OCI-LY1 (cell line): Measurements from ENCODE around the gene NBEAL1.

Source experiments
- EZH2 ChIP-seq: fragments of 200-600 bp; sonication (generic), shearing (Covaris generic); IDR thresholded peaks from 2 replicates; pipeline ENCODE4 v1.8.0; 2017; ENCODE audit warnings: borderline replicate concordance, mixed run types, mild to moderate bottlenecking, antibody characterized with exemption, low read length, moderate library complexity, mixed read lengths
- TF ChIP-seq, protein P1 (sequence below): fragments of 200-600 bp; sonication (generic), shearing (Covaris generic); IDR thresholded peaks from 2 replicates; pipeline ENCODE4 v1.5.1; 2017; ENCODE audit warnings: mild to moderate bottlenecking, antibody characterized with exemption, low read length, moderate library complexity, mixed read lengths

DNA sequence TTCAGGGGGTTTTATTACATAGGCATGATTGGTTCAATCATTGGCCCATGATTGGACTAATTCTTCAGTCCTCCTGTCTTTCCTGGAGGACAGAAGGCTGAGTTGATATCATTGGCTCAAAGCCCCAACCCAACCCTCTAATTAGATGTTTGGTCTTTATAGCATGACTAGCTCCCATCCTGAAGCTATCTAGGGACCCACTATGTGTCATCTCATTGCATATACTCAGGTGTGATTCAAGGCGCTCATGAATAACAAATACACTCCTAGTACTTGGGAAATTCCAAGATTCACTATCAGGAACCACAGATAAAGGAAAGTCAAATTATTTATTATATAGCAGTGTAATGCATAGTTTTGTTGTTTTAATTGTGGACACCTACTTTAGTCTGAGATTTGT lies 24.9 kb upstream of the NBEAL1 start:
- TF ChIP-seq, protein P1, sequence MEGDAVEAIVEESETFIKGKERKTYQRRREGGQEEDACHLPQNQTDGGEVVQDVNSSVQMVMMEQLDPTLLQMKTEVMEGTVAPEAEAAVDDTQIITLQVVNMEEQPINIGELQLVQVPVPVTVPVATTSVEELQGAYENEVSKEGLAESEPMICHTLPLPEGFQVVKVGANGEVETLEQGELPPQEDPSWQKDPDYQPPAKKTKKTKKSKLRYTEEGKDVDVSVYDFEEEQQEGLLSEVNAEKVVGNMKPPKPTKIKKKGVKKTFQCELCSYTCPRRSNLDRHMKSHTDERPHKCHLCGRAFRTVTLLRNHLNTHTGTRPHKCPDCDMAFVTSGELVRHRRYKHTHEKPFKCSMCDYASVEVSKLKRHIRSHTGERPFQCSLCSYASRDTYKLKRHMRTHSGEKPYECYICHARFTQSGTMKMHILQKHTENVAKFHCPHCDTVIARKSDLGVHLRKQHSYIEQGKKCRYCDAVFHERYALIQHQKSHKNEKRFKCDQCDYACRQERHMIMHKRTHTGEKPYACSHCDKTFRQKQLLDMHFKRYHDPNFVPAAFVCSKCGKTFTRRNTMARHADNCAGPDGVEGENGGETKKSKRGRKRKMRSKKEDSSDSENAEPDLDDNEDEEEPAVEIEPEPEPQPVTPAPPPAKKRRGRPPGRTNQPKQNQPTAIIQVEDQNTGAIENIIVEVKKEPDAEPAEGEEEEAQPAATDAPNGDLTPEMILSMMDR = no peak
- TF ChIP-seq EZH2 = no peak
